GM12878 (cell line): Measurements from ENCODE around the gene SLC23A2.

ENCODE experiments used
- BRCA1 ChIP-seq: IDR thresholded peaks from 2 replicates; pipeline ENCODE4 v1.6.1; 2011; ENCODE audit warnings: low read depth, low read length, improper control_type of control experiment
- CHD2 ChIP-seq: IDR thresholded peaks from 2 replicates; pipeline ENCODE4 v1.6.1; 2011; ENCODE audit warnings: low read depth, low read length, improper control_type of control experiment, borderline replicate concordance
- EP300 ChIP-seq, 2 experiments: fragments of 150-350 bp in 1 of 2; IDR thresholded peaks; 2 replicates each; pipeline ENCODE4 v1.6.1; 2011 to 2012; ENCODE audit warnings: low read depth in 2 of 2, low read length in 2 of 2, borderline replicate concordance in 1 of 2, improper control_type of control experiment in 1 of 2, inconsistent platforms in 1 of 2; ENCODE audit not compliant: control insufficient read depth in 1 of 2
- EZH2 ChIP-seq: IDR thresholded peaks from 2 replicates; pipeline ENCODE4 v1.6.1; 2012; ENCODE audit warnings: low read depth, mild to moderate bottlenecking, control low read depth, inconsistent platforms, low read length, borderline replicate concordance; ENCODE audit not compliant: control insufficient read depth
- FOXK2 ChIP-seq: fragments of 450-650 bp; IDR thresholded peaks from 2 replicates; pipeline ENCODE4 v1.6.1; 2017; ENCODE audit warnings: mild to moderate bottlenecking, moderate library complexity
- NR2C2 ChIP-seq: IDR thresholded peaks from 2 replicates; pipeline ENCODE4 v1.6.1; 2011; ENCODE audit warnings: borderline replicate concordance, low read depth; ENCODE audit not compliant: control insufficient read depth, insufficient read length
- PML ChIP-seq: IDR thresholded peaks from 2 replicates; pipeline ENCODE4 v1.6.1; 2012; ENCODE audit warnings: low read length, inconsistent platforms
- POLR2A ChIP-seq: IDR thresholded peaks from 2 replicates; pipeline ENCODE4 v1.6.1; 2011; ENCODE audit warnings: low read depth, mild to moderate bottlenecking, low read length
- RAD21 ChIP-seq: IDR thresholded peaks from 2 replicates; pipeline ENCODE4 v1.6.1; 2011; ENCODE audit warnings: mild to moderate bottlenecking, low read depth, low read length, moderate library complexity; ENCODE audit not compliant: insufficient read depth
- USF1 ChIP-seq: IDR thresholded peaks from 2 replicates; pipeline ENCODE4 v1.6.1; 2011; ENCODE audit warnings: borderline replicate concordance, low read depth, mild to moderate bottlenecking, moderate library complexity, mixed read lengths, low read length; ENCODE audit not compliant: insufficient read depth; ENCODE audit errors: extremely low read length
- ZNF207 ChIP-seq: fragments of 450-650 bp; IDR thresholded peaks from 2 replicates; pipeline ENCODE4 v1.6.1; 2014; ENCODE audit warnings: antibody characterized with exemption, mild to moderate bottlenecking, borderline replicate concordance
- ZNF274 ChIP-seq: IDR thresholded peaks from one replicate; pipeline ENCODE4 v1.8.0; 2011; ENCODE audit not compliant: insufficient read length, insufficient read depth
- TF ChIP-seq, protein P1 (sequence below), 3 experiments: IDR thresholded peaks in 2 of 3; conservative IDR thresholded peaks in 1 of 3; 2 replicates each; pipeline ENCODE4 v1.5.1; 2011; ENCODE audit warnings: low read depth in 3 of 3, low read length in 3 of 3, mild to moderate bottlenecking in 3 of 3, control low read depth in 2 of 3, moderate library complexity in 2 of 3, inconsistent platforms in 1 of 3, mixed read lengths in 1 of 3; ENCODE audit not compliant: control insufficient read depth in 2 of 3, insufficient read depth in 1 of 3; ENCODE audit errors: extremely low read depth in 1 of 3
- TF ChIP-seq, protein P2 (sequence below): fragments of 450-650 bp; IDR thresholded peaks from 2 replicates; pipeline ENCODE4 v1.6.1; 2016; ENCODE audit warnings: mild to moderate bottlenecking

- TF ChIP-seq, protein P1, sequence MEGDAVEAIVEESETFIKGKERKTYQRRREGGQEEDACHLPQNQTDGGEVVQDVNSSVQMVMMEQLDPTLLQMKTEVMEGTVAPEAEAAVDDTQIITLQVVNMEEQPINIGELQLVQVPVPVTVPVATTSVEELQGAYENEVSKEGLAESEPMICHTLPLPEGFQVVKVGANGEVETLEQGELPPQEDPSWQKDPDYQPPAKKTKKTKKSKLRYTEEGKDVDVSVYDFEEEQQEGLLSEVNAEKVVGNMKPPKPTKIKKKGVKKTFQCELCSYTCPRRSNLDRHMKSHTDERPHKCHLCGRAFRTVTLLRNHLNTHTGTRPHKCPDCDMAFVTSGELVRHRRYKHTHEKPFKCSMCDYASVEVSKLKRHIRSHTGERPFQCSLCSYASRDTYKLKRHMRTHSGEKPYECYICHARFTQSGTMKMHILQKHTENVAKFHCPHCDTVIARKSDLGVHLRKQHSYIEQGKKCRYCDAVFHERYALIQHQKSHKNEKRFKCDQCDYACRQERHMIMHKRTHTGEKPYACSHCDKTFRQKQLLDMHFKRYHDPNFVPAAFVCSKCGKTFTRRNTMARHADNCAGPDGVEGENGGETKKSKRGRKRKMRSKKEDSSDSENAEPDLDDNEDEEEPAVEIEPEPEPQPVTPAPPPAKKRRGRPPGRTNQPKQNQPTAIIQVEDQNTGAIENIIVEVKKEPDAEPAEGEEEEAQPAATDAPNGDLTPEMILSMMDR (IDR thresholded peaks at IDR 0.05 in 2 of 3, conservative IDR thresholded peaks at IDR 0.05 in 1 of 3; ENCODE audit: control insufficient read depth in 2 of 3, extremely low read depth in 1 of 3, insufficient read depth in 1 of 3, low read depth in 3 of 3, low read length in 3 of 3), result no peak
- TF ChIP-seq, protein P2, sequence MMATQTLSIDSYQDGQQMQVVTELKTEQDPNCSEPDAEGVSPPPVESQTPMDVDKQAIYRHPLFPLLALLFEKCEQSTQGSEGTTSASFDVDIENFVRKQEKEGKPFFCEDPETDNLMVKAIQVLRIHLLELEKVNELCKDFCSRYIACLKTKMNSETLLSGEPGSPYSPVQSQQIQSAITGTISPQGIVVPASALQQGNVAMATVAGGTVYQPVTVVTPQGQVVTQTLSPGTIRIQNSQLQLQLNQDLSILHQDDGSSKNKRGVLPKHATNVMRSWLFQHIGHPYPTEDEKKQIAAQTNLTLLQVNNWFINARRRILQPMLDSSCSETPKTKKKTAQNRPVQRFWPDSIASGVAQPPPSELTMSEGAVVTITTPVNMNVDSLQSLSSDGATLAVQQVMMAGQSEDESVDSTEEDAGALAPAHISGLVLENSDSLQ, result no peak
- TF ChIP-seq PML (no peak), ZNF274 (no peak), NR2C2 (no peak), POLR2A (no peak), CHD2 (no peak), EP300 (IDR thresholded peaks at IDR 0.05; ENCODE audit: borderline replicate concordance in 1 of 2, control insufficient read depth in 1 of 2, low read depth in 2 of 2, low read length in 2 of 2) (no peak), FOXK2 (no peak), EZH2 (no peak), ZNF207 (no peak), BRCA1 (no peak), RAD21 (no peak), USF1 (no peak)
Observed at GRCh38 chr20:4979841-4980410, 21.4 kb downstream of the SLC23A2 start.
